ENCODE data around the gene PABPC1L. TPM values are rescaled to one million over a fixed set of nuclear protein-coding genes. Genes with fewer than 3 reads are reported as not detected.
A peak's percentile ranks its signal among the peaks of the same experiment; 100 is the strongest.

The PABPC1L gene
- total RNA-seq, 2 donors from 2014 or later = 37.5 to 60.3 TPM

GRCh38 chr20:44938637-44939036 is 28.8 kb downstream of the PABPC1L start:
- DNase-seq (no peak), ATAC-seq (no peak)
- Mint-ChIP-seq H3K4me1 (peaks cover 14% of the 10 kb centered on the region), H3K36me3 (ENCODE audit: low read depth) (peaks cover 17% of the 10 kb centered on the region), H3K4me3 (no peak overlapping the region), H3K27me3 (no peaks in the 10 kb centered on the region), H3K27ac (no peak overlapping the region)
- no peaks in the 10 kb centered on the region for H3K9me3 ChIP-seq (ENCODE audit: control insufficient read depth, low read length, poor library complexity, severe bottlenecking)

DNA sequence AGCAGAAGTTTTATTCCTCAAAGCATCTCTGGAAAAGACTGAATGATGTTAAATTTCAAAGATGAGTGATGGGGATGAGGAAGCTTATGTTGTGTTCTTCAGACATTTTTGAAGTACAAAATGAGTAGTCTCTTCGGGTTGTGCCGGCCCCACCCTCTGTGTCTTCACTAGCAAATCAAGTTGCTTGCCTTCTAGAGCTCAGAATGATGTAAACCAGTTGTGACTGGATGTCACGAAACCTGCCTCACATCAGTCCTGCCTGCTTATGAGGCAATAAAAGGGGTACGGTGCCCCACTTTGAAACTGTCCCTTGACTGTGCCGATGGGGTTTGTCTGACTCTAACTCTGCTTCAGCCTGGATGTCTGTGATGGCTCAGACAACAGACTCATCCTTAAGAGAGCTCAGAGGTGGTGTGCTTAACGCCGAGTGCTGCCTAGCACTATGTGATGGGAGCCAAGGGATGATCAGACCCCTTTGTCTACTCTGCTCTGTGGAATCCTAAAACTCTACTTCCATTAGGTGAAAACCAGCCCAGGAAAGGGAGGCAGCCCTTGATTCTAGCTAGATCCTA is 31.3 kb downstream of the PABPC1L start:
- H3K36me3 Mint-ChIP-seq (ENCODE audit: low read depth) = peaks cover 19% of the 10 kb centered on the region
- no peaks in the 10 kb centered on the region for H3K27me3 Mint-ChIP-seq
- no peak overlapping the region for H3K4me3 Mint-ChIP-seq
- no peak for DNase-seq
- no peaks in the 10 kb centered on the region for H3K9me3 ChIP-seq (ENCODE audit: control insufficient read depth, low read length, poor library complexity, severe bottlenecking)
- ATAC-seq = no peak
- H3K27ac Mint-ChIP-seq = peak overlapping the region; percentile 90
- peaks cover 12% of the 10 kb centered on the region for H3K4me1 Mint-ChIP-seq

DNA sequence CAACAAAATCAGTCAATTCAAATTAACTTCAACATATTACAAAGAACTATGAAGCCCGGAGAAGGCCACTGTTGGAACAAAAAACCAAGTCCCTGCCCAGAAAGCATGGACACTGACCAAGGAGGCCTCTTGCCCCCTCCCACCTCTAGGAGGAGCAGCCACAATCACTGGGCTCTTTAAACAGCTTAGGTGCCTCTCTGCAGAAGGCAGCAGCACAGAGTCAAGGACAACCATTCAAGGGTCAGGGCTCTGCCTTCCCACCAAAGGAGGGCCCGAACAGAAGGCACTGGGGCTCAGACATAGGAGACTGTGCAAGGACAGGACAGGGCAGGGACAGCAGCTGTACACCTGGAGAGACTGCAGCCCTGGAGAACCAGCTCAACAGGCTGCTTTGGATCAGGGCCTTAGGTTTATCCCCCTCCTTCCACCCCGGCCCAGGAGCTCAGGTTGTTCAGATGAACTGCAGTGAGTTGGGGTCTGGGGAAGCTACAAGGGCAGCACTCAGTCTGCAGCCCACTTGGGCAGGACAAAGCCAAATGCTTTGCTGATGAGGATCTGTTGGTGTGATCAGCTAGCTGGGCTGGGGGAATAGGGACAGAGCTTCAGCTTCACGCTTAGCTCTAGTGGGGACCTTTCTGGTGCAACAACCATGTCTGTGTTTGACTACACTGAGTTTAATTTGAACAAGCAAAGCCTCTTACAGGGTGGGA is 32.6 kb downstream of the PABPC1L start:
- ATAC-seq = no peak
- H3K4me1 Mint-ChIP-seq = peaks cover 16% of the 10 kb centered on the region
- DNase-seq = no peak
- no peaks in the 10 kb centered on the region for H3K9me3 ChIP-seq (ENCODE audit: control insufficient read depth, low read length, poor library complexity, severe bottlenecking)
- H3K27me3 Mint-ChIP-seq = no peaks in the 10 kb centered on the region
- H3K27ac Mint-ChIP-seq = peak overlapping the region; percentile 60
- H3K4me3 Mint-ChIP-seq = no peak overlapping the region
- peaks cover 18% of the 10 kb centered on the region for H3K36me3 Mint-ChIP-seq (ENCODE audit: low read depth)

- H3K27me3 Mint-ChIP-seq = no peaks in the 10 kb centered on the region
- ATAC-seq = no peak
- H3K36me3 Mint-ChIP-seq (ENCODE audit: low read depth) = peaks cover 18% of the 10 kb centered on the region
- no peak overlapping the region for H3K27ac Mint-ChIP-seq
- peaks cover 16% of the 10 kb centered on the region for H3K4me1 Mint-ChIP-seq
- H3K4me3 Mint-ChIP-seq = no peak overlapping the region
- no peaks in the 10 kb centered on the region for H3K9me3 ChIP-seq (ENCODE audit: control insufficient read depth, low read length, poor library complexity, severe bottlenecking)
- no peak for DNase-seq
Measured at GRCh38 chr20:44943828-44944227, 34.0 kb downstream of the PABPC1L start.

DNA sequence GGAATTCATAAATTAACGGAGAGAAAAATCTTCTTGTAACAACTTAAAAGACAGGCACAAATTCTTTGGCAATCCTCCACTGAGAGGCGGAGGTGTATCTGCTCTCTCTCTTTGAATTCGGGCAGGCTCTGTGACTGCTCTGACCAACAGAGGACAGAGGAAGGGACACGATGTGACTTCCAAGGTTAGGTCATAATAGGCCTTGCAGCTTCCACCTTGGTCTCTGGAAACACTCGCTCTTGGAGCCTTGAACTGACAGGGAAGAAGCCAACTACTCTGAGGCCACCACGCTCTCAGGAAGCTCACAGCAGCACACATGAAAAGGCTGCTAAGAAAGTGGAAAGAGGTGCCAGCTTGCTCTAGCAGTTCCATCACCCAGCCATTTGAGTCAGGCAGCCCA is 35.4 kb downstream of the PABPC1L start:
- no peaks in the 10 kb centered on the region for H3K9me3 ChIP-seq (ENCODE audit: control insufficient read depth, low read length, poor library complexity, severe bottlenecking)
- DNase-seq = no peak
- ATAC-seq = no peak
- peaks cover 19% of the 10 kb centered on the region for H3K36me3 Mint-ChIP-seq (ENCODE audit: low read depth)
- H3K27ac Mint-ChIP-seq = peak overlapping the region; percentile 67
- H3K4me1 Mint-ChIP-seq = peaks cover 16% of the 10 kb centered on the region
- no peaks in the 10 kb centered on the region for H3K27me3 Mint-ChIP-seq
- H3K4me3 Mint-ChIP-seq = no peak overlapping the region

GRCh38 chr20:44946271-44946852 is 36.5 kb downstream of the PABPC1L start:
- no peaks in the 10 kb centered on the region for H3K9me3 ChIP-seq (ENCODE audit: control insufficient read depth, low read length, poor library complexity, severe bottlenecking)
- Mint-ChIP-seq H3K4me3 (no peak overlapping the region), H3K27me3 (no peaks in the 10 kb centered on the region), H3K27ac (peak overlapping the region; percentile 70), H3K4me1 (peaks cover 12% of the 10 kb centered on the region), H3K36me3 (ENCODE audit: low read depth) (peaks cover 16% of the 10 kb centered on the region)
- ATAC-seq (no peak), DNase-seq (no peak)

- H3K36me3 Mint-ChIP-seq (ENCODE audit: low read depth) = peaks cover 14% of the 10 kb centered on the region
- no peaks in the 10 kb centered on the region for H3K27me3 Mint-ChIP-seq
- H3K4me1 Mint-ChIP-seq = peaks cover 15% of the 10 kb centered on the region
- no peak for DNase-seq
- no peaks in the 10 kb centered on the region for H3K9me3 ChIP-seq (ENCODE audit: control insufficient read depth, low read length, poor library complexity, severe bottlenecking)
- no peak overlapping the region for H3K4me3 Mint-ChIP-seq
- no peak for ATAC-seq
- no peak overlapping the region for H3K27ac Mint-ChIP-seq
Measured at GRCh38 chr20:44948107-44948506, 38.2 kb downstream of the PABPC1L start.

DNA sequence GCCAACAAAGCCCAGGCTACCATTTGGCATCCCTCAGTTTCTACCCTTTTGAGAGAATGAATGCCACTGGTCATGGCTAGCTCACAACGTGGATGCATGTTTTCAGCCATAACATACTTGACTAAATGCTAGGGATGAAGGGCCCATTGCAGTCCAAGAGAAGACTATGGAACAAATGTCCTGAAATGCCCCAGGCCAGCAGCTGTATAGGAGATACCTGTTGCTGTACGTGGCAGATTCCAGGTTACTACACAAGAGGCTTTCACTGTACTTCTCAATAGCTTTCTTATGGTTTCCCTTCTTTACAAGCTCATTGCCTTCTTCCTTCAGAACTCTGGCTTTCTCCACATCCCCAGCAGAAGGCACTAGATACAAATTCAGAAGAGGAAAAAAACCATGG is 38.7 kb downstream of the PABPC1L start:
- Mint-ChIP-seq H3K4me3 (no peak overlapping the region), H3K27ac (no peak overlapping the region), H3K4me1 (peaks cover 19% of the 10 kb centered on the region), H3K36me3 (ENCODE audit: low read depth) (peaks cover 17% of the 10 kb centered on the region), H3K27me3 (no peaks in the 10 kb centered on the region)
- no peak for DNase-seq
- no peaks in the 10 kb centered on the region for H3K9me3 ChIP-seq (ENCODE audit: control insufficient read depth, low read length, poor library complexity, severe bottlenecking)
- ATAC-seq = no peak

DNA sequence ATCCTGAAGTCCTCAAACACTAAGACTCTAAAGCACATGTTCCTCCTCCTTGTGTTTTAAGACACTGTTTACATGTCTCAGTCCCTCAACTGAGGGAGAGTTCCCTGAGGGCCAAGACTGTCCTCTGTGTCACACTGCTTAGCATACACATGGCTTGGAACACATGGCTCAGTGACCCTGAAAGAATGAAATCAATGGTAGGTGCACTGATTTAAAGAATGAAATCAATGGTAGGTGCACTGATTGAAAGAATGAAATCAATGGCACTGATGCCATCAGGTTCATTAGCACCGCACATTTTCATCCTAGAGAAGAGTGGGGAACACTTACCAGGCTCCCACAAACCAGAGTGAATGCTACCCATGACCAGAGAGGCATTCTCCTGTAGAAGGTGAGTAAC is 40.5 kb downstream of the PABPC1L start:
- peak overlapping the region; percentile 47 for H3K27ac Mint-ChIP-seq
- peak overlapping the region; percentile 31 for H3K4me3 Mint-ChIP-seq
- DNase-seq (no peak), ATAC-seq (no peak)
- no peaks in the 10 kb centered on the region for H3K27me3 Mint-ChIP-seq
- H3K36me3 Mint-ChIP-seq (ENCODE audit: low read depth) = peaks cover 20% of the 10 kb centered on the region
- no peaks in the 10 kb centered on the region for H3K9me3 ChIP-seq (ENCODE audit: control insufficient read depth, low read length, poor library complexity, severe bottlenecking)
- H3K4me1 Mint-ChIP-seq = peaks cover 28% of the 10 kb centered on the region

DNA sequence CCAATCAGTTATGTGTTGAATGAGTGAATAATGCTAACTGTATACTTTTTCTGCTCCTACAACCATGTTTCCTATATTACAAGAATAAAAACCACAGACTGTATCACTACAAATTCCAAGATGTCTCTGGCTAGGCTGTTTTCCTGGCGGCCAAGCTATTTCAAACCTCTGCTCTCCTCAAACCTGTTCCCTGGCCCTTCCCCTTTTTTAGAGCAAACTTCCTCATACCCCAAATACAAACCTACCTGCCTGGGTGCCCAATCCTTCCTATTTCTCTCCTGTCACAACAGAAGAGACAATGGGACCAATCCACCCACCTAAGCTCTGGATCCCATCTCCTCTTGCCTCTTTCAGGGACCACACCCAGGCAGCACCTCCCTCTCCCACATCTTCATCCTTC is 42.9 kb downstream of the PABPC1L start:
- no peaks in the 10 kb centered on the region for H3K9me3 ChIP-seq (ENCODE audit: control insufficient read depth, low read length, poor library complexity, severe bottlenecking)
- peaks cover 32% of the 10 kb centered on the region for H3K4me1 Mint-ChIP-seq
- peak overlapping the region; percentile 89 for H3K27ac Mint-ChIP-seq
- no peak for DNase-seq
- H3K36me3 Mint-ChIP-seq (ENCODE audit: low read depth) = peaks cover 20% of the 10 kb centered on the region
- no peak overlapping the region for H3K4me3 Mint-ChIP-seq
- no peak for ATAC-seq
- no peaks in the 10 kb centered on the region for H3K27me3 Mint-ChIP-seq

DNA sequence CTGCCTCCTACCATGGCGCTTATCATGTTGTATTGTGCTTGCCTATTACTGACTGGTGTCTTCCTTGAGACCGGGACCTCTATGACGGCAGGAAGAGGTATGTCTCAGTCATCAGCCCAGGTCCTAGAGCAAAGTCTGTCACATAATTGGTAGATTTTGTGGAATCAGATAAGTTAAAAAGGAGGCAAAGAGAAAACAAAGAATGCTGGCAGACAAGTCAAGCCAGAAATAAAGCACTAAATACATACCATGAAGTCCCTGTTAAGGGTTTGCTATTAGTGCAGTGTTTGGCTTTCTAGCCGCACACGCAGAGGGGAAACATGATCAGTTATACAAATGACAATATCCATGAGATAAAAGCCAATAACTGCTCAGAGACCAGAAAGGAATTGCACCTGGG is 44.4 kb downstream of the PABPC1L start:
- Mint-ChIP-seq H3K27me3 (no peaks in the 10 kb centered on the region), H3K27ac (peak overlapping the region; percentile 89), H3K4me1 (peaks cover 45% of the 10 kb centered on the region), H3K36me3 (ENCODE audit: low read depth) (peaks cover 20% of the 10 kb centered on the region), H3K4me3 (no peak overlapping the region)
- no peaks in the 10 kb centered on the region for H3K9me3 ChIP-seq (ENCODE audit: control insufficient read depth, low read length, poor library complexity, severe bottlenecking)
- no peak for DNase-seq
- no peak for ATAC-seq

DNA sequence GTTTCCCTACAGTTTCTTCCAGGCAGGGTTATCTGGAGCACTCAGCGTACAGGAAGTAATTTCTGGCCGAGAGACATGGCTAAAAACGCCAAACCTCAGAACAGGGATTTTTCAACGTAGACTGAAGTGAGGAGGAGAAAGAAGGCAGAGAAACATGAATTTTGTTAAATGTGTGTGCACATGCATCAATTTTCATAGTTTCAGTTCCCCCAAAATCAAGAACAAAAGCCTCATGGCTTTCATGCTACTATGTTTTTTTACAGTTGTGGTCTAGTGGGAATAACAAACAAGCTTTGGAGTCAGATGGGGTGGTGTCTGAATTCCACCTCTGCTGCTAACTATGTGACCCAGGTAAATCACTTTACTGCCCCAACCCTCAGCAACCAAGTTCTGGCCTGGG is 45.4 kb downstream of the PABPC1L start:
- no peaks in the 10 kb centered on the region for H3K9me3 ChIP-seq (ENCODE audit: control insufficient read depth, low read length, poor library complexity, severe bottlenecking)
- no peak overlapping the region for H3K27ac Mint-ChIP-seq
- no peaks in the 10 kb centered on the region for H3K27me3 Mint-ChIP-seq
- ATAC-seq = no peak
- DNase-seq = no peak
- H3K36me3 Mint-ChIP-seq (ENCODE audit: low read depth) = peaks cover 17% of the 10 kb centered on the region
- peaks cover 48% of the 10 kb centered on the region for H3K4me1 Mint-ChIP-seq
- no peak overlapping the region for H3K4me3 Mint-ChIP-seq

- Mint-ChIP-seq H3K4me1 (peaks cover 52% of the 10 kb centered on the region), H3K4me3 (no peak overlapping the region), H3K27me3 (no peaks in the 10 kb centered on the region), H3K36me3 (ENCODE audit: low read depth) (peaks cover 16% of the 10 kb centered on the region), H3K27ac (peak overlapping the region; percentile 4)
- DNase-seq (no peak), ATAC-seq (no peak)
- no peaks in the 10 kb centered on the region for H3K9me3 ChIP-seq (ENCODE audit: control insufficient read depth, low read length, poor library complexity, severe bottlenecking)
Measured at GRCh38 chr20:44956410-44956809, 46.5 kb downstream of the PABPC1L start.

DNA sequence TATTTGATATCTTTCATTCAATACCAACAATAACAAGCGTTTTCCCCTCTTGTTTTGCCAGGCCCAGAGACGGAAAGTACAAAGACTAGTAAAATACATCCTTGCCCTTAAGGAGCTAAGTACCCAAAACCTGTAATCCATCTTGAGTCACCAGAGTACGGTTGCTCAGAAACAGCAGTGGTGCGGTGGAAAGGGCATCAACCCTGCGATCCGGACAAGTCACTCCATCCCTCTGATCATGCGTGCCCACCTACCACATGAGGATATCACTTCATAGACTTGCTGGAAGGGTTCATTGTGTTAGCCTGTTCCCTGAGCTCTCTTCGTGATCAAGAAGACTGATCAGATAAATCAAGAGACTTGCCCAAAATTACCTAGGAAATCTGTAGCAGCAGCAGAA is 48.4 kb downstream of the PABPC1L start:
- peak overlapping the region; percentile 100 for H3K4me3 Mint-ChIP-seq
- H3K9me3 ChIP-seq (ENCODE audit: control insufficient read depth, low read length, poor library complexity, severe bottlenecking) = no peaks in the 10 kb centered on the region
- ATAC-seq (no peak), DNase-seq (no peak)
- H3K27ac Mint-ChIP-seq = peak overlapping the region; percentile 4
- peaks cover 12% of the 10 kb centered on the region for H3K36me3 Mint-ChIP-seq (ENCODE audit: low read depth)
- H3K4me1 Mint-ChIP-seq = peaks cover 45% of the 10 kb centered on the region
- H3K27me3 Mint-ChIP-seq = no peaks in the 10 kb centered on the region

Measured in T-helper 17 cell (primary cell).